Activated CD8-positive, alpha-beta memory T cell treated with anti-CD3 and anti-CD28 coated beads, Interleukin-2, amount 50 U/mL, for 1 hour (primary cell): ENCODE measurements around the gene DYNLT1.
"Not testable (repeated sequence)": the region's sequence is repeated elsewhere in the genome, so short reads cannot be mapped to it uniquely, and the experiment has no call there.

Experiments
- DNase-seq: peaks from one replicate; pipeline ENCODE4 v3.0.0-alpha.2; 2020; ENCODE audit errors: extremely low read depth

Gene DYNLT1

GRCh38 chr6:158663625-158664165, 19.2 kb upstream of the DYNLT1 start:
- DNase-seq = no peak

- DNase-seq = no peak
Observed at GRCh38 chr6:158662954-158663624, 18.5 kb upstream of the DYNLT1 start.

GRCh38 chr6:158662607-158662953, 18.0 kb upstream of the DYNLT1 start:
- DNase-seq = no peak

GRCh38 chr6:158661156-158661685, 16.7 kb upstream of the DYNLT1 start:
- no peak for DNase-seq

- DNase-seq = no peak
Observed at GRCh38 chr6:158660333-158660754, 15.8 kb upstream of the DYNLT1 start.

GRCh38 chr6:158656986-158657385, 12.4 kb upstream of the DYNLT1 start:
- DNase-seq = not testable (repeated sequence)

- no peak for DNase-seq
Observed at GRCh38 chr6:158655569-158656450, 11.3 kb upstream of the DYNLT1 start.

- DNase-seq = no peak
Observed at GRCh38 chr6:158654960-158655489, 10.5 kb upstream of the DYNLT1 start.

GRCh38 chr6:158654498-158654897, 10.0 kb upstream of the DYNLT1 start:
- no peak for DNase-seq

- peak; percentile 87 for DNase-seq
Observed at GRCh38 chr6:158653577-158654354, 9.2 kb upstream of the DYNLT1 start.

GRCh38 chr6:158651981-158652737, 7.6 kb upstream of the DYNLT1 start:
- DNase-seq = not testable (repeated sequence)

GRCh38 chr6:158649289-158650143, 5.0 kb upstream of the DYNLT1 start, which contains the start of gene SYTL3:
SYTL3 (plus strand) TSS chr6:158650054; CDS start chr6:158663269, 13,215 bp downstream.
- peak; percentile 85 for DNase-seq

- DNase-seq = no peak
Observed at GRCh38 chr6:158648682-158649131, 4.2 kb upstream of the DYNLT1 start.

- no peak for DNase-seq
Observed at GRCh38 chr6:158647501-158647900, 3.0 kb upstream of the DYNLT1 start.

- no peak for DNase-seq
Observed at GRCh38 chr6:158646023-158646910, 1.7 kb upstream of the DYNLT1 start.

GRCh38 chr6:158645064-158646022, 800 bp upstream of the DYNLT1 start:
- no peak for DNase-seq

GRCh38 chr6:158643836-158644230, 710 bp downstream of the DYNLT1 start:
- no peak for DNase-seq
